Measurements from ENCODE around the gene ETS1. TPM values are rescaled to one million over a fixed set of nuclear protein-coding genes. Genes with fewer than 3 reads are reported as not detected.

The ETS1 gene
- total and polyA plus RNA-seq, 4 donors = 20.7 to 154 (median 78.7) TPM

- DNase-seq = peak in 2 of 3 donors; percentile 34 to 57
- no peak for ATAC-seq (ENCODE audit: insufficient read depth, low FRiP score)
- H3K27ac ChIP-seq (ENCODE audit: low read depth in 1 of 2, low read length in 1 of 2) = peak overlapping the region; percentile 18 to 61
These were observed 19.1 kb downstream of the ETS1 start for GRCh38 chr11:128568166-128568778.

GRCh38 chr11:128567130-128567529 lies 20.2 kb downstream of the ETS1 start:
- TF ChIP-seq CTCF (IDR thresholded peaks at IDR 0.05; ENCODE audit: control extremely low read depth, extremely low read depth) = no peak
- peaks cover 0 to 14% (median 8%) of the 10 kb centered on the region in 5 donors for H3K4me1 ChIP-seq (ENCODE audit: control insufficient read depth in 5 of 5, insufficient read depth in 5 of 5, low read length in 5 of 5)

More at GRCh38 chr11:128568166-128568778, 19.1 kb downstream of the ETS1 start:
- H3K27me3 ChIP-seq (ENCODE audit: control insufficient read depth in 3 of 3, insufficient read depth in 3 of 3, low read length in 2 of 3) = no peaks in the 10 kb centered on the region
- peaks cover 0 to 14% (median 8%) of the 10 kb centered on the region in 5 donors for H3K4me1 ChIP-seq (ENCODE audit: control insufficient read depth in 5 of 5, insufficient read depth in 5 of 5, low read length in 5 of 5)
- no peaks in the 10 kb centered on the region for H3K36me3 ChIP-seq (ENCODE audit: control insufficient read depth in 4 of 4, insufficient read depth in 4 of 4, low read length in 4 of 4)
- no peak overlapping the region for H3K9ac ChIP-seq (ENCODE audit: insufficient read depth in 1 of 2, low read length in 2 of 2)
- 54 to 67% methylated on average over 11 of the region's 11 CpGs for WGBS, 2 donors
- H3K4me3 ChIP-seq = no peak overlapping the region
- H3K9me3 ChIP-seq (ENCODE audit: control insufficient read depth in 4 of 4, insufficient read depth in 3 of 4, low read length in 3 of 4) = peaks cover 0 to 2% (median 0%) of the 10 kb centered on the region in 4 donors
- no peak for TF ChIP-seq CTCF (IDR thresholded peaks at IDR 0.05; ENCODE audit: control extremely low read depth, extremely low read depth)

GRCh38 chr11:128565881-128566280 lies 21.5 kb downstream of the ETS1 start:
- DNase-seq (peak; percentile 55 to 85 (median 84)), ATAC-seq (ENCODE audit: insufficient read depth, low FRiP score) (no peak)
- WGBS, 2 donors = 16 to 33% methylated on average over 5 of the region's 5 CpGs
- peaks cover 0 to 2% (median 0%) of the 10 kb centered on the region in 4 donors for H3K9me3 ChIP-seq (ENCODE audit: control insufficient read depth in 4 of 4, insufficient read depth in 3 of 4, low read length in 3 of 4)
- TF ChIP-seq CTCF (IDR thresholded peaks at IDR 0.05; ENCODE audit: control extremely low read depth, extremely low read depth) = no peak
- H3K4me3 ChIP-seq = no peak overlapping the region
- H3K27ac ChIP-seq (ENCODE audit: low read depth in 1 of 2, low read length in 1 of 2) = peak overlapping the region in 1 of 2 donors; percentile 10
- no peak overlapping the region for H3K9ac ChIP-seq (ENCODE audit: insufficient read depth in 1 of 2, low read length in 2 of 2)
- no peaks in the 10 kb centered on the region for H3K27me3 ChIP-seq (ENCODE audit: control insufficient read depth in 3 of 3, insufficient read depth in 3 of 3, low read length in 2 of 3)
- no peaks in the 10 kb centered on the region for H3K36me3 ChIP-seq (ENCODE audit: control insufficient read depth in 4 of 4, insufficient read depth in 4 of 4, low read length in 4 of 4)
- H3K4me1 ChIP-seq (ENCODE audit: control insufficient read depth in 5 of 5, insufficient read depth in 5 of 5, low read length in 5 of 5) = peaks cover 0 to 16% (median 8%) of the 10 kb centered on the region in 5 donors

More at GRCh38 chr11:128567130-128567529, 20.2 kb downstream of the ETS1 start:
- no peak overlapping the region for H3K27ac ChIP-seq (ENCODE audit: low read depth in 1 of 2, low read length in 1 of 2)
- DNase-seq (no peak), ATAC-seq (ENCODE audit: insufficient read depth, low FRiP score) (no peak)
- H3K9me3 ChIP-seq (ENCODE audit: control insufficient read depth in 4 of 4, insufficient read depth in 3 of 4, low read length in 3 of 4) = no peaks in the 10 kb centered on the region
- H3K9ac ChIP-seq (ENCODE audit: insufficient read depth in 1 of 2, low read length in 2 of 2) = no peak overlapping the region
- no peak overlapping the region for H3K4me3 ChIP-seq
- no peaks in the 10 kb centered on the region for H3K36me3 ChIP-seq (ENCODE audit: control insufficient read depth in 4 of 4, insufficient read depth in 4 of 4, low read length in 4 of 4)
- 34 to 72% methylated on average over 3 of the region's 3 CpGs for WGBS, 2 donors
- no peaks in the 10 kb centered on the region for H3K27me3 ChIP-seq (ENCODE audit: control insufficient read depth in 3 of 3, insufficient read depth in 3 of 3, low read length in 2 of 3)

Measured in lung (tissue), 12 donors.